ENCODE results near the gene PDE4A. TPM values are rescaled to one million over a fixed set of nuclear protein-coding genes. Genes with fewer than 3 reads are reported as not detected.
A peak's percentile ranks its signal among the peaks of the same experiment; 100 is the strongest.

PDE4A gene
- total and polyA plus RNA-seq, 2 of the 13 experiments (the other 11 are each of a cell fraction or from before 2014, with no cell fraction given) = 1.1 to 4.1 TPM

DNA sequence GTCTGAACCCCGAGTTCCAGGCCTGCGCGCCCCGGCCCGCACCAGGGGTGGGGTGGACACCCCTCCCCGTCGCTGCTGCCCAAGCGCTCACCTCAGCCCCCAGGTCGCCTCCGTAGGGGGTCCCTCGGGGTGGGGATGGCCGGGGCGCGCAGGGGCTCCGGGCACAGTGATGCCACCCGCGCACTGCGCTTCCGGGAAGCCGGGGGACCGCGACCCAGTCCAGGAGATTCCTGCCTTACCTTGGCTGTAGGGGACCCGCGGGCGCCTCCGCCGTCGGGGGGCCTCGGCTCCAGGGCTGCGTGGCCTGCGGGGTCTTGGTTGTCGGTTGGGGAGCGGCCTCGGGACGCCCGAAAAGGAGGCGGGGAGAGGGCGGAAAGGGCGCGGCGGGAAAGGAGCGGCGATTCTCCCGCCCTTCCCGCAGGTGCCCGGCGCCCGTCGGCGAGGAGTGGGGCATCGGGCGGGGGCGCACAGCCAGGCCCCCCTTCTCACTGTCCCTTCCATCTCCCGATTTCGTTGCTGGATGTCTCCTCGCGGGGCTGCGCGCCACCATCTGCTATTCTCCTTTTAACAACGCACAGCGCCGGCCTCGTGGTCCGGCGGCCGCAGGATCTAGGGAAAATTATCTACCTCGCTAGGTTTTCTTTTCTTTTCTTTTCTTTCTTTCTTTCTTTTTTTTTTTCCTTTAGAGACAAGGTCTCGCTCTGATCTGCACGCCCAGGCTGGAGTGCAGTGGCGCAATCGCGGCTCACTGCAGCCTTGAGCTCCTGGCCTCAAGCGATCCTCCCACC lies 82.9 kb downstream of the PDE4A start, which contains the start of gene KEAP1 (continued):
- TF ChIP-seq ZIK1 (CRISPR knock-in tag; IDR thresholded peaks at IDR 0.05; ENCODE audit: borderline replicate concordance, low read depth) = no peak
- TF ChIP-seq ZNF549 (CRISPR knock-in tag; IDR thresholded peaks at IDR 0.05) = no peak
- TF ChIP-seq ZBTB26 (CRISPR knock-in tag; IDR thresholded peaks at IDR 0.05; ENCODE audit: borderline replicate concordance) = no peak
- TF ChIP-seq ZNF761 (CRISPR knock-in tag; conservative IDR thresholded peaks at IDR 0.05) = no peak
- TF ChIP-seq HMG20B (CRISPR knock-in tag; conservative IDR thresholded peaks at IDR 0.05) = no peak
- peak; percentile 52; the same call in 1 of the 2 replicates for TF ChIP-seq DMAP1 (CRISPR knock-in tag; IDR thresholded peaks at IDR 0.05)
- TF ChIP-seq ZNF343 (CRISPR knock-in tag; IDR thresholded peaks at IDR 0.05) = no peak
- no peak for TF ChIP-seq PLRG1 (conservative IDR thresholded peaks at IDR 0.05)
- TF ChIP-seq E2F1 (CRISPR knock-in tag; IDR thresholded peaks at IDR 0.05) = peak; percentile 79
- TF ChIP-seq ZNF615 (CRISPR knock-in tag; IDR thresholded peaks at IDR 0.05; ENCODE audit: borderline replicate concordance) = no peak
- TF ChIP-seq ZSCAN9 (CRISPR knock-in tag; IDR thresholded peaks at IDR 0.05; ENCODE audit: borderline replicate concordance) = 0 out of 2 replicates have a peak, but pooled peaks have one; percentile 28
- TF ChIP-seq, protein P1, sequence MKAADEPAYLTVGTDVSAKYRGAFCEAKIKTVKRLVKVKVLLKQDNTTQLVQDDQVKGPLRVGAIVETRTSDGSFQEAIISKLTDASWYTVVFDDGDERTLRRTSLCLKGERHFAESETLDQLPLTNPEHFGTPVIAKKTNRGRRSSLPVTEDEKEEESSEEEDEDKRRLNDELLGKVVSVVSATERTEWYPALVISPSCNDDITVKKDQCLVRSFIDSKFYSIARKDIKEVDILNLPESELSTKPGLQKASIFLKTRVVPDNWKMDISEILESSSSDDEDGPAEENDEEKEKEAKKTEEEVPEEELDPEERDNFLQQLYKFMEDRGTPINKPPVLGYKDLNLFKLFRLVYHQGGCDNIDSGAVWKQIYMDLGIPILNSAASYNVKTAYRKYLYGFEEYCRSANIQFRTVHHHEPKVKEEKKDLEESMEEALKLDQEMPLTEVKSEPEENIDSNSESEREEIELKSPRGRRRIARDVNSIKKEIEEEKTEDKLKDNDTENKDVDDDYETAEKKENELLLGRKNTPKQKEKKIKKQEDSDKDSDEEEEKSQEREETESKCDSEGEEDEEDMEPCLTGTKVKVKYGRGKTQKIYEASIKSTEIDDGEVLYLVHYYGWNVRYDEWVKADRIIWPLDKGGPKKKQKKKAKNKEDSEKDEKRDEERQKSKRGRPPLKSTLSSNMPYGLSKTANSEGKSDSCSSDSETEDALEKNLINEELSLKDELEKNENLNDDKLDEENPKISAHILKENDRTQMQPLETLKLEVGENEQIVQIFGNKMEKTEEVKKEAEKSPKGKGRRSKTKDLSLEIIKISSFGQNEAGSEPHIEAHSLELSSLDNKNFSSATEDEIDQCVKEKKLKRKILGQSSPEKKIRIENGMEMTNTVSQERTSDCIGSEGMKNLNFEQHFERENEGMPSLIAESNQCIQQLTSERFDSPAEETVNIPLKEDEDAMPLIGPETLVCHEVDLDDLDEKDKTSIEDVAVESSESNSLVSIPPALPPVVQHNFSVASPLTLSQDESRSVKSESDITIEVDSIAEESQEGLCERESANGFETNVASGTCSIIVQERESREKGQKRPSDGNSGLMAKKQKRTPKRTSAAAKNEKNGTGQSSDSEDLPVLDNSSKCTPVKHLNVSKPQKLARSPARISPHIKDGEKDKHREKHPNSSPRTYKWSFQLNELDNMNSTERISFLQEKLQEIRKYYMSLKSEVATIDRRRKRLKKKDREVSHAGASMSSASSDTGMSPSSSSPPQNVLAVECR (CRISPR knock-in tag; IDR thresholded peaks at IDR 0.05; ENCODE audit: borderline replicate concordance) = peak; percentile 20; the same call in 1 of the 2 replicates
- TF ChIP-seq E2F5 (CRISPR knock-in tag; conservative IDR thresholded peaks at IDR 0.05) = peak; percentile 65; the same call in 1 of the 2 replicates
- TF ChIP-seq GZF1 (CRISPR knock-in tag; IDR thresholded peaks at IDR 0.05) = peak; percentile 46; the same call in 1 of the 2 replicates
- TF ChIP-seq ZNF619 (CRISPR knock-in tag; IDR thresholded peaks at IDR 0.05) = no peak
- no peak for TF ChIP-seq HES4 (CRISPR knock-in tag; IDR thresholded peaks at IDR 0.05; ENCODE audit: borderline replicate concordance)
- TF ChIP-seq GMEB2 (CRISPR knock-in tag; IDR thresholded peaks at IDR 0.05; ENCODE audit: low read depth) = no peak
